ENCODE results near the gene PKHD1. TPM values are rescaled to one million over a fixed set of nuclear protein-coding genes. Genes with fewer than 3 reads are reported as not detected.

The PKHD1 gene
- total RNA-seq, 2 experiments from 2014 or later, result not detected

- Mint-ChIP-seq H3K9me3 (no peaks in the 10 kb centered on the region), H3K27ac (no peak overlapping the region), H3K36me3 (no peaks in the 10 kb centered on the region), H3K4me3 (no peak overlapping the region), H3K4me1 (no peaks in the 10 kb centered on the region), H3K27me3 (peaks cover 28% of the 10 kb centered on the region)
- ATAC-seq (ENCODE audit: low read depth) (no peak), DNase-seq (no peak)
- POLR2A ChIA-PET, result no interaction called here
Measured at GRCh38 chr6:52124126-52125121, 37.0 kb upstream of the PKHD1 start.

GRCh38 chr6:52123251-52123650 is 35.8 kb upstream of the PKHD1 start:
- no peak overlapping the region for H3K4me3 Mint-ChIP-seq
- H3K27ac Mint-ChIP-seq, result no peak overlapping the region
- H3K36me3 Mint-ChIP-seq, result no peaks in the 10 kb centered on the region
- H3K9me3 Mint-ChIP-seq, result no peaks in the 10 kb centered on the region
- POLR2A ChIA-PET, result no interaction called here
- H3K4me1 Mint-ChIP-seq, result no peaks in the 10 kb centered on the region
- H3K27me3 Mint-ChIP-seq, result peaks cover 20% of the 10 kb centered on the region
- no peak for DNase-seq
- ATAC-seq (ENCODE audit: low read depth), result no peak

GRCh38 chr6:52117352-52117751 is 29.9 kb upstream of the PKHD1 start:
- H3K27me3 Mint-ChIP-seq, result peaks cover 8% of the 10 kb centered on the region
- no peaks in the 10 kb centered on the region for H3K36me3 Mint-ChIP-seq
- no peak overlapping the region for H3K4me3 Mint-ChIP-seq
- peaks cover under 1% of the 10 kb centered on the region for H3K9me3 Mint-ChIP-seq
- H3K4me1 Mint-ChIP-seq, result no peaks in the 10 kb centered on the region
- no peak overlapping the region for H3K27ac Mint-ChIP-seq
- DNase-seq (no peak), ATAC-seq (ENCODE audit: low read depth) (no peak)
- POLR2A ChIA-PET, result no interaction called here

GRCh38 chr6:52116605-52116948 is 29.2 kb upstream of the PKHD1 start:
- POLR2A ChIA-PET, result no interaction called here
- Mint-ChIP-seq H3K4me1 (no peaks in the 10 kb centered on the region), H3K4me3 (no peak overlapping the region), H3K27me3 (peaks cover 7% of the 10 kb centered on the region), H3K27ac (no peak overlapping the region), H3K36me3 (peaks cover 1% of the 10 kb centered on the region), H3K9me3 (peaks cover 6% of the 10 kb centered on the region)
- ATAC-seq (ENCODE audit: low read depth) (no peak), DNase-seq (no peak)

GRCh38 chr6:52115891-52116604 is 28.6 kb upstream of the PKHD1 start:
- peaks cover 4% of the 10 kb centered on the region for H3K27me3 Mint-ChIP-seq
- no peak overlapping the region for H3K4me3 Mint-ChIP-seq
- peaks cover 8% of the 10 kb centered on the region for H3K9me3 Mint-ChIP-seq
- H3K4me1 Mint-ChIP-seq, result no peaks in the 10 kb centered on the region
- ATAC-seq (ENCODE audit: low read depth) (no peak), DNase-seq (no peak)
- H3K27ac Mint-ChIP-seq, result no peak overlapping the region
- POLR2A ChIA-PET, result no interaction called here
- H3K36me3 Mint-ChIP-seq, result peaks cover 1% of the 10 kb centered on the region

GRCh38 chr6:52115145-52115741 is 27.8 kb upstream of the PKHD1 start:
- Mint-ChIP-seq H3K4me1 (no peaks in the 10 kb centered on the region), H3K36me3 (peaks cover 1% of the 10 kb centered on the region), H3K27me3 (peaks cover 4% of the 10 kb centered on the region), H3K4me3 (no peak overlapping the region), H3K9me3 (peaks cover 8% of the 10 kb centered on the region), H3K27ac (no peak overlapping the region)
- POLR2A ChIA-PET, result no interaction called here
- ATAC-seq (ENCODE audit: low read depth) (no peak), DNase-seq (no peak)

- H3K4me3 Mint-ChIP-seq, result no peak overlapping the region
- no peak overlapping the region for H3K27ac Mint-ChIP-seq
- DNase-seq (no peak), ATAC-seq (ENCODE audit: low read depth) (no peak)
- peaks cover 10% of the 10 kb centered on the region for H3K27me3 Mint-ChIP-seq
- H3K9me3 Mint-ChIP-seq, result peaks cover 8% of the 10 kb centered on the region
- H3K36me3 Mint-ChIP-seq, result peaks cover 1% of the 10 kb centered on the region
- POLR2A ChIA-PET, result no interaction called here
- H3K4me1 Mint-ChIP-seq, result no peaks in the 10 kb centered on the region
Measured at GRCh38 chr6:52109171-52109571, 21.8 kb upstream of the PKHD1 start.

GRCh38 chr6:52108128-52108527 is 20.7 kb upstream of the PKHD1 start:
- Mint-ChIP-seq H3K9me3 (peaks cover 8% of the 10 kb centered on the region), H3K27ac (no peak overlapping the region), H3K4me1 (no peaks in the 10 kb centered on the region), H3K36me3 (peaks cover 1% of the 10 kb centered on the region), H3K4me3 (no peak overlapping the region), H3K27me3 (peaks cover 10% of the 10 kb centered on the region)
- ATAC-seq (ENCODE audit: low read depth) (no peak), DNase-seq (no peak)
- POLR2A ChIA-PET, result no interaction called here

GRCh38 chr6:52106994-52107393 is 19.6 kb upstream of the PKHD1 start:
- no peak overlapping the region for H3K4me3 Mint-ChIP-seq
- H3K4me1 Mint-ChIP-seq, result no peaks in the 10 kb centered on the region
- peaks cover 5% of the 10 kb centered on the region for H3K9me3 Mint-ChIP-seq
- no peak overlapping the region for H3K27ac Mint-ChIP-seq
- ATAC-seq (ENCODE audit: low read depth) (no peak), DNase-seq (no peak)
- POLR2A ChIA-PET, result no interaction called here
- H3K27me3 Mint-ChIP-seq, result peaks cover 16% of the 10 kb centered on the region
- H3K36me3 Mint-ChIP-seq, result no peaks in the 10 kb centered on the region

- POLR2A ChIA-PET, result no interaction called here
Measured at GRCh38 chr6:52104979-52105378, 17.6 kb upstream of the PKHD1 start.

GRCh38 chr6:52103623-52104022 is 16.2 kb upstream of the PKHD1 start:
- Mint-ChIP-seq H3K27ac (no peak overlapping the region), H3K27me3 (peaks cover 27% of the 10 kb centered on the region), H3K4me1 (no peaks in the 10 kb centered on the region), H3K36me3 (no peaks in the 10 kb centered on the region), H3K9me3 (no peaks in the 10 kb centered on the region), H3K4me3 (no peak overlapping the region)
- DNase-seq (no peak), ATAC-seq (ENCODE audit: low read depth) (no peak)
- POLR2A ChIA-PET, result no interaction called here

More at GRCh38 chr6:52104979-52105378, 17.6 kb upstream of the PKHD1 start:
- ATAC-seq (ENCODE audit: low read depth), result no peak
- Mint-ChIP-seq H3K4me1 (no peaks in the 10 kb centered on the region), H3K9me3 (no peaks in the 10 kb centered on the region), H3K27ac (no peak overlapping the region), H3K36me3 (no peaks in the 10 kb centered on the region), H3K4me3 (no peak overlapping the region), H3K27me3 (peaks cover 25% of the 10 kb centered on the region)
- no peak for DNase-seq

GRCh38 chr6:52102405-52102804 is 15.0 kb upstream of the PKHD1 start:
- POLR2A ChIA-PET, result no interaction called here
- H3K4me1 Mint-ChIP-seq, result no peaks in the 10 kb centered on the region
- no peaks in the 10 kb centered on the region for H3K36me3 Mint-ChIP-seq
- DNase-seq (no peak), ATAC-seq (ENCODE audit: low read depth) (no peak)
- no peaks in the 10 kb centered on the region for H3K9me3 Mint-ChIP-seq
- H3K27me3 Mint-ChIP-seq, result peaks cover 25% of the 10 kb centered on the region
- no peak overlapping the region for H3K4me3 Mint-ChIP-seq
- H3K27ac Mint-ChIP-seq, result no peak overlapping the region

GRCh38 chr6:52098721-52099120 is 11.3 kb upstream of the PKHD1 start:
- no peaks in the 10 kb centered on the region for H3K9me3 Mint-ChIP-seq
- DNase-seq, result no peak
- H3K27ac Mint-ChIP-seq, result no peak overlapping the region
- POLR2A ChIA-PET, result no interaction called here
- no peaks in the 10 kb centered on the region for H3K4me1 Mint-ChIP-seq
- H3K4me3 Mint-ChIP-seq, result no peak overlapping the region
- H3K27me3 Mint-ChIP-seq, result peaks cover 18% of the 10 kb centered on the region
- no peaks in the 10 kb centered on the region for H3K36me3 Mint-ChIP-seq
- ATAC-seq (ENCODE audit: low read depth), result no peak
